Measurements from ENCODE around the gene MR1.

GRCh38 chr1:181090641-181091126 is 56.9 kb downstream of the MR1 start:
- TF ChIP-seq CTCF (IDR thresholded peaks at IDR 0.05) (no peak), POLR2A (IDR thresholded peaks at IDR 0.05) (peak; percentile 40), POLR2AphosphoS5 (IDR thresholded peaks at IDR 0.05) (peak; percentile 34 to 62 (median 62)), EP300 (IDR thresholded peaks at IDR 0.05; ENCODE audit: low read depth) (no peak)
